Left lung (tissue), 10 donors: Measurements from ENCODE around the gene SPINK2. TPM values are rescaled to one million over a fixed set of nuclear protein-coding genes. Genes with fewer than 3 reads are reported as not detected.

Experiments used
- ATAC-seq: fragments of 200-7000 bp; cut with Tn5 transposase; one replicate; pipeline ENCODE4 v1.9.1; 2020; ENCODE audit warnings: moderate library complexity
- DNase-seq, 4 donors: peaks; one replicate each; pipeline ENCODE4 v3.0.0-alpha.2; 2013 to 2020
- H3K27ac ChIP-seq, 2 donors: fragments of 200-600 bp; sonication (generic) in 1 of 2; one replicate each; pipeline versions ENCODE4 v1.5.0 to v1.8.0; 2020 to 2021
- H3K27me3 ChIP-seq, 2 donors: fragments of 200-600 bp; sonication (generic) in 1 of 2; one replicate each; pipeline versions ENCODE4 v1.5.0 to v1.8.0; 2020 to 2021
- H3K36me3 ChIP-seq, 2 donors: fragments of 200-600 bp; sonication (generic) in 1 of 2; one replicate each; pipeline versions ENCODE4 v1.5.0 to v1.8.0; 2020 to 2021
- H3K4me1 ChIP-seq, 2 donors: fragments of 200-600 bp; one replicate each; pipeline ENCODE4 v1.8.0; 2021
- H3K4me3 ChIP-seq, 2 donors: fragments of 200-600 bp; sonication (generic) in 1 of 2; one replicate each; pipeline versions ENCODE4 v1.5.0 to v1.8.0; 2020 to 2021; ENCODE audit warnings: mild to moderate bottlenecking in 1 of 2
- H3K9me3 ChIP-seq, 2 donors: fragments of 200-600 bp; sonication (generic) in 1 of 2; one replicate each; pipeline versions ENCODE4 v1.5.0 to v1.8.0; 2020 to 2021
- CTCF ChIP-seq, 2 donors: fragments of 200-600 bp; sonication (generic) in 1 of 2; IDR thresholded peaks; one replicate each; pipeline versions ENCODE4 v1.5.0 to v1.8.0; 2021; ENCODE audit warnings: antibody characterized with exemption in 2 of 2
- intact Hi-C, 2 donors: fragments of 100-400 bp; cut with DNase I; formaldehyde crosslinking; loops; one replicate each; pipeline versions ENCODE4 v1.11.2 to v1.14.2; 2022
- polyA plus RNA-seq, 6 donors: library from polyadenylated mRNA; unstranded; fragments of 120-200 nt; gene quantifications; one replicate each; pipeline ENCODE4 v1.2.1, GENCODE V29; 2013; ENCODE audit not compliant: insufficient read length in 6 of 6
- total RNA-seq, 2 donors: library from RNA; stranded (reverse); fragmentation: NEBNext Ultra II Directional; extraction: Animal tissue kit (Norgen Biotek cat#: 25700); gene quantifications; one replicate each; pipeline ENCODE4 v1.2.1, GENCODE V29; 2021
- donor health status: DM: no; HTN: yes; CAD: no.
- donor health status: DM: no; HTN: no; CAD: no.

The SPINK2 gene
- total and polyA plus RNA-seq, 8 donors, result 0.37 to 0.81 (median 0.44) TPM; not detected in 3

- Histone ChIP-seq H3K4me3 (no peak overlapping the region), H3K27me3 (no peaks in the 10 kb centered on the region), H3K27ac (no peak overlapping the region), H3K36me3 (no peaks in the 10 kb centered on the region), H3K9me3 (no peaks in the 10 kb centered on the region), H3K4me1 (no peaks in the 10 kb centered on the region)
- TF ChIP-seq CTCF (IDR thresholded peaks at IDR 0.05), result no peak
- intact Hi-C loops, result no loop called here
- ATAC-seq, result no peak
- no peak for DNase-seq
Observed at GRCh38 chr4:56860781-56861180, 39.3 kb upstream of the SPINK2 start.

GRCh38 chr4:56859841-56860240 lies 38.3 kb upstream of the SPINK2 start:
- TF ChIP-seq CTCF (IDR thresholded peaks at IDR 0.05), result no peak
- Histone ChIP-seq H3K4me3 (no peak overlapping the region), H3K27ac (no peak overlapping the region), H3K36me3 (no peaks in the 10 kb centered on the region), H3K27me3 (no peaks in the 10 kb centered on the region), H3K4me1 (no peaks in the 10 kb centered on the region), H3K9me3 (no peaks in the 10 kb centered on the region)
- DNase-seq, result no peak
- ATAC-seq, result no peak
- intact Hi-C loops, result no loop called here

- Histone ChIP-seq H3K27me3 (no peaks in the 10 kb centered on the region), H3K27ac (no peak overlapping the region), H3K9me3 (no peaks in the 10 kb centered on the region), H3K36me3 (no peaks in the 10 kb centered on the region), H3K4me1 (no peaks in the 10 kb centered on the region), H3K4me3 (no peak overlapping the region)
- no peak for TF ChIP-seq CTCF (IDR thresholded peaks at IDR 0.05)
- no peak for ATAC-seq
- no peak for DNase-seq
- intact Hi-C loops, result no loop called here
Observed at GRCh38 chr4:56857601-56858309, 36.3 kb upstream of the SPINK2 start.

GRCh38 chr4:56856656-56857055 lies 35.2 kb upstream of the SPINK2 start:
- Histone ChIP-seq H3K4me3 (no peak overlapping the region), H3K36me3 (no peaks in the 10 kb centered on the region), H3K27ac (no peak overlapping the region), H3K4me1 (no peaks in the 10 kb centered on the region), H3K9me3 (no peaks in the 10 kb centered on the region), H3K27me3 (no peaks in the 10 kb centered on the region)
- DNase-seq (no peak), ATAC-seq (no peak)
- no peak for TF ChIP-seq CTCF (IDR thresholded peaks at IDR 0.05)
- intact Hi-C loops, result no loop called here

GRCh38 chr4:56850910-56851309 lies 29.4 kb upstream of the SPINK2 start:
- DNase-seq, result no peak
- TF ChIP-seq CTCF (IDR thresholded peaks at IDR 0.05), result no peak
- H3K9me3 ChIP-seq, result no peaks in the 10 kb centered on the region
- no peak overlapping the region for H3K4me3 ChIP-seq
- no peaks in the 10 kb centered on the region for H3K27me3 ChIP-seq
- intact Hi-C loops, result no loop called here
- ATAC-seq, result no peak
- no peaks in the 10 kb centered on the region for H3K4me1 ChIP-seq
- no peak overlapping the region for H3K27ac ChIP-seq
- no peaks in the 10 kb centered on the region for H3K36me3 ChIP-seq
